GM12865 (cell line): ENCODE data around the gene SCAPER.

ENCODE experiments used
- DNase-seq: peaks from one replicate; pipeline ENCODE4 v3.0.0; 2010; ENCODE audit warnings: low read depth
- H3K4me3 ChIP-seq: 2 replicates; pipeline ENCODE4 v1.5.1; 2011; ENCODE audit warnings: mild to moderate bottlenecking, low read depth, low read length, control low read depth
- TF ChIP-seq, protein P1 (sequence below): IDR thresholded peaks from 2 replicates; pipeline ENCODE4 v1.5.1; 2011; ENCODE audit warnings: low read length, control low read depth, low read depth, inconsistent platforms; ENCODE audit not compliant: insufficient read depth; ENCODE audit errors: missing control alignments

The SCAPER gene

DNA sequence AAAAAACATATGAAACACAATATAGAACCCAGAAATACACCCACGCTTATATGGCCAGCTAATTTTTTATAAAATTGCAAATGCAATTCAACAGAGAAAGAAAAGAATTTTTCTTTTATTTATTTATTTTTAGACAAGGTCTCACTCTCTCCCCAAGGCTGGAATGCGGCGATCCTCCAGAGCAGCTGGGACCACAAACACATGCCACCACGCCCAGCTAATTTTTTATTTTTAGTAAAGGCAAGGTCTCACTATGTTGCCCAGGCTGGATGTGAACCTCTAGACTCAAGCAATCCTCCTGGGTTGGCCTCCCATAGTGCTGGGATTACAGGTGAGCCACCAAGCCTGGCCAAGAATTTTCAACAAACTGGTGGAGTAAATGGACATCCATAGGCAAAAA lies 117.9 kb downstream of the SCAPER start:
- no peak overlapping the region for H3K4me3 ChIP-seq
- TF ChIP-seq, protein P1, sequence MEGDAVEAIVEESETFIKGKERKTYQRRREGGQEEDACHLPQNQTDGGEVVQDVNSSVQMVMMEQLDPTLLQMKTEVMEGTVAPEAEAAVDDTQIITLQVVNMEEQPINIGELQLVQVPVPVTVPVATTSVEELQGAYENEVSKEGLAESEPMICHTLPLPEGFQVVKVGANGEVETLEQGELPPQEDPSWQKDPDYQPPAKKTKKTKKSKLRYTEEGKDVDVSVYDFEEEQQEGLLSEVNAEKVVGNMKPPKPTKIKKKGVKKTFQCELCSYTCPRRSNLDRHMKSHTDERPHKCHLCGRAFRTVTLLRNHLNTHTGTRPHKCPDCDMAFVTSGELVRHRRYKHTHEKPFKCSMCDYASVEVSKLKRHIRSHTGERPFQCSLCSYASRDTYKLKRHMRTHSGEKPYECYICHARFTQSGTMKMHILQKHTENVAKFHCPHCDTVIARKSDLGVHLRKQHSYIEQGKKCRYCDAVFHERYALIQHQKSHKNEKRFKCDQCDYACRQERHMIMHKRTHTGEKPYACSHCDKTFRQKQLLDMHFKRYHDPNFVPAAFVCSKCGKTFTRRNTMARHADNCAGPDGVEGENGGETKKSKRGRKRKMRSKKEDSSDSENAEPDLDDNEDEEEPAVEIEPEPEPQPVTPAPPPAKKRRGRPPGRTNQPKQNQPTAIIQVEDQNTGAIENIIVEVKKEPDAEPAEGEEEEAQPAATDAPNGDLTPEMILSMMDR: no peak
- no peak for DNase-seq

- TF ChIP-seq, protein P1: no peak
- no peak overlapping the region for H3K4me3 ChIP-seq
- DNase-seq: no peak
Measured at GRCh38 chr15:76776969-76777368, 128.2 kb downstream of the SCAPER start.

DNA sequence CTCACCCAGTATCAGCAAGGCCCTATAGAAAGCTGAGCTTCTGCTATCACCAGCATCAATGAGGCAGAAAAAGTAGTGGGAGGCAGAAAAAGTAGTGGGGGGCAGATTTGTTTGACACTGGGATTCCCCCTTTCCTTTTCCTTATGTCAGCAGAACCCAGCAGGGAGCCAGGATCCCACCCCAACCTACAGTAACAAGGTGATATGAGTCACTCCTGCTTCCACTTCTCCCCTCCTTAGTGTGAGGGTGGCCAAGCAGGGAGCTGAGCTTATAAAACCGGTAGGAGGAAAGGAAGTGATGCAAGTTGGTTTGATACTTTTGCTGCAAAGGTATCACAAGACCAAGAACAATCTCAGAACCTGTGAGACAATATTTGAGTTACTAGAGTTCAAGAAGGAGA lies 128.7 kb downstream of the SCAPER start:
- no peak overlapping the region for H3K4me3 ChIP-seq
- TF ChIP-seq, protein P1: no peak
- peak; percentile 1 for DNase-seq

DNA sequence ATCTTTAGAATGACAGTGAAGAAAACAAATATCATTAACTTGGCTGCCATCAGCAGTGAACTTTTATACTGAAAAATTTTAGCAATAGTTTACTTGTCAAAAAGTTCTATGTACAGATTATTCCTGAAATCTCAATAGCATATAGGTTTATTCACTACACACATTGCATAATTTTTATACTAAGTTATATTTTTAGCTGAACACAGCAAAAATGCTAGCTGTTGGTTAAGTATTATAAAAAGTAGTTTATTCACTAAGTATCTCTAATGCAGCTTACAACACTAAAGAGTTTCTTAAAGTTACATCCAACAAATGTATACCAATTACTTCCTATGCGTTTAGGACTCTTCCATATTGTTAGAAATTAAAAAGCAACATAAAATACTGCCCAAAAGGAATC lies 131.9 kb downstream of the SCAPER start:
- TF ChIP-seq, protein P1: no peak
- DNase-seq: no peak
- H3K4me3 ChIP-seq: no peak overlapping the region

- TF ChIP-seq, protein P1: no peak
Measured at GRCh38 chr15:76772776-76773175, 132.4 kb downstream of the SCAPER start.

GRCh38 chr15:76764004-76764403 lies 141.1 kb downstream of the SCAPER start:
- TF ChIP-seq, protein P1: no peak
- no peak for DNase-seq
- no peak overlapping the region for H3K4me3 ChIP-seq

More at GRCh38 chr15:76772776-76773175, 132.4 kb downstream of the SCAPER start:
- H3K4me3 ChIP-seq: no peak overlapping the region
- no peak for DNase-seq

GRCh38 chr15:76763554-76763953 lies 141.6 kb downstream of the SCAPER start:
- TF ChIP-seq, protein P1: no peak
- H3K4me3 ChIP-seq: no peak overlapping the region
- no peak for DNase-seq
